ENCODE measurements around the gene ABCC3.

ABCC3 gene

GRCh38 chr17:50737118-50737698, 102.5 kb downstream of the ABCC3 start:
- no peak for DNase-seq (ENCODE audit: low spot score)

GRCh38 chr17:50739098-50739497, 104.4 kb downstream of the ABCC3 start:
- no peak for DNase-seq (ENCODE audit: low spot score)

All from COLO829 (cell line).